Thyroid gland (tissue), 4 donors: ENCODE measurements around the gene CCDC158. TPM values are rescaled to one million over a fixed set of nuclear protein-coding genes. Genes with fewer than 3 reads are reported as not detected.

Experiments used
- DNase-seq, 2 donors: peaks; one replicate each; pipeline ENCODE4 v3.0.0-alpha.2; 2019
- H3K27ac ChIP-seq, 3 donors: fragments of 200-600 bp; sonication (generic); 1 replicate in 2 of 3; 2 replicates in 1 of 3; pipeline ENCODE4 v1.5.1; 2016 to 2019; ENCODE audit warnings: mild to moderate bottlenecking in 1 of 3, moderate library complexity in 1 of 3
- H3K27me3 ChIP-seq: fragments of 200-600 bp; sonication (generic); one replicate; pipeline ENCODE4 v1.5.1; 2019
- H3K36me3 ChIP-seq, 2 donors: fragments of 200-600 bp; sonication (generic); one replicate each; pipeline ENCODE4 v1.5.1; 2016 to 2019
- H3K4me1 ChIP-seq, 2 donors: fragments of 200-600 bp; sonication (generic); one replicate each; pipeline ENCODE4 v1.5.1; 2017 to 2019
- H3K4me3 ChIP-seq, 3 donors: fragments of 200-600 bp; sonication (generic); replicated peaks in 1 of 3; 1 replicate in 2 of 3; 2 replicates in 1 of 3; pipeline ENCODE4 v1.5.1; 2016; ENCODE audit warnings: mild to moderate bottlenecking in 1 of 3
- H3K9me3 ChIP-seq: fragments of 200-600 bp; sonication (generic); one replicate; pipeline ENCODE4 v1.5.1; 2017
- CTCF ChIP-seq, 6 experiments: fragments of 200-600 bp in 3 of 6; fragments of 450-650 bp in 3 of 6; sonication (generic) in 3 of 6; IDR thresholded peaks; one replicate each; pipeline ENCODE4 v1.5.1; 2016 to 2019; ENCODE audit warnings: antibody characterized with exemption in 6 of 6, mild to moderate bottlenecking in 2 of 6, inconsistent platforms in 1 of 6, moderate library complexity in 1 of 6
- POLR2A ChIP-seq, 2 donors: fragments of 450-650 bp; IDR thresholded peaks; one replicate each; pipeline ENCODE4 v1.6.1; 2017; ENCODE audit warnings: antibody characterized with exemption in 2 of 2, mild to moderate bottlenecking in 2 of 2, moderate library complexity in 1 of 2
- WGBS, 2 donors: methylation state at CpG; one replicate each; pipeline ENCODE4 v1.1.5; 2017; 5-methylcytosine and 5-hydroxymethylcytosine counted together
- intact Hi-C: fragments of 100-400 bp; cut with DNase I; formaldehyde crosslinking; loops from one replicate; pipeline ENCODE4 v1.15.1; 2023
- total RNA-seq, 4 donors: library from RNA; depleted of rRNA; stranded (reverse); fragments of >200 nt; gene quantifications; one replicate each; pipeline ENCODE4 v1.2.3, GENCODE V29; 2016

CCDC158 gene
- total RNA-seq, 4 donors from 2014 or later: 2.0 to 5.8 (median 3.5) TPM

DNA sequence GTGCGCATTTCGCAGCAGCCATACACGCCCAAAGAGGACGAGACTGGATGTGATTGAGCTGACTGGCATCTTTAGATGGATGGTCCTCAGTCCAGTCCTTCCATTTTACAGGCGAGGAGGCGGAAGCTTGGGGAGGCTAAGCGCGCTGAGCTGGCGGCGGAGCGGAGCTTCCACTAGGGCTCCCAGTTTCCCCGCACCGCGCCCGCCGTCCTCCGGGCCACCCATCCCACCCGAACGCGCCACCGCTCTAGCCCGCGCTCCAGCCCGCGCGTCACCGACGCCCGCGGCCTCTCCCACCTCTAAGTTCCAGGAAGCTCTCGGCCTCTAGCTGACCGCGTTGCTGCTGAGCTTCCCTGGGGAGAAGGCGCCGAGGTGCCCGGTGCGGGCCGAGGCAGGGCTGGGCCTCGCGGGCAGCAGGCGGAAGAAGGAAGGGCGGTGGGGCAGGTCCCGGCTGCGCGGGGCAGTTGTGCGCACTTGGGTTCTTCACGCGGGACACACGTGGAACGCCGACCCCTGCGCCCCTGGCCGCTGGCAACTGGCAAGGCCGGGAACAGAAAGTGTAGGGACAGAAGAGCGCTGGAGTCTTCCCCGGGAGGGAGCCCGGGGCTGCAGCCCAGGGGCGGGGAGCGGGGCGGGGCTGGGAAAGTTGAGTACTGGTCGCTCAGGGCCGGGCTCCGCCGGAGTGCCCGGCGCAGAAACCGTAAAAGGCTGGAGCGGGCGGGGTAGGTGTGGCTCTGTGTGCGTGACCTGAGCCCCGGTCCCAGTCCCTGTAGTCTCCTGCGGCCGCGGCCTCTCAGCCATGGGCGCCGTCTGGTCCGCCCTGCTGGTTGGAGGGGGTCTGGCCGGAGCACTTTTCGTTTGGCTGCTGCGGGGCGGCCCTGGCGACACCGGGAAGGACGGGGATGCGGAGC is 114.7 kb downstream of the CCDC158 start, which contains the start of gene STBD1:
STBD1 (plus strand) TSS at position 763 of the 911 bp plus-strand sequence; CDS start at position 800, 37 bp downstream.
- TF ChIP-seq POLR2A (IDR thresholded peaks at IDR 0.05) (peak in 1 of 2 donors; percentile 38), CTCF (IDR thresholded peaks at IDR 0.05) (no peak)
- Histone ChIP-seq H3K4me3 (peak within 1 kb of the TSS; percentile 46 to 92 (median 78)), H3K36me3 (no peaks in the 10 kb centered on the region), H3K27me3 (no peaks in the 10 kb centered on the region), H3K9me3 (no peaks in the 10 kb centered on the region), H3K4me1 (peaks cover 3 to 6% of the 10 kb centered on the region in 2 donors), H3K27ac (peak within 1 kb of the TSS; percentile 15 to 60 (median 43))
- intact Hi-C loops: loop anchor here (10.0 kb wide), 1 partner anchor 121 kb away; no protein-coding TSS in a partner anchor
- DNase-seq: peak; percentile 75 to 83
- 2 to 5% methylated on average over 20 to 24 of the region's 85 CpGs for WGBS, 2 donors

DNA sequence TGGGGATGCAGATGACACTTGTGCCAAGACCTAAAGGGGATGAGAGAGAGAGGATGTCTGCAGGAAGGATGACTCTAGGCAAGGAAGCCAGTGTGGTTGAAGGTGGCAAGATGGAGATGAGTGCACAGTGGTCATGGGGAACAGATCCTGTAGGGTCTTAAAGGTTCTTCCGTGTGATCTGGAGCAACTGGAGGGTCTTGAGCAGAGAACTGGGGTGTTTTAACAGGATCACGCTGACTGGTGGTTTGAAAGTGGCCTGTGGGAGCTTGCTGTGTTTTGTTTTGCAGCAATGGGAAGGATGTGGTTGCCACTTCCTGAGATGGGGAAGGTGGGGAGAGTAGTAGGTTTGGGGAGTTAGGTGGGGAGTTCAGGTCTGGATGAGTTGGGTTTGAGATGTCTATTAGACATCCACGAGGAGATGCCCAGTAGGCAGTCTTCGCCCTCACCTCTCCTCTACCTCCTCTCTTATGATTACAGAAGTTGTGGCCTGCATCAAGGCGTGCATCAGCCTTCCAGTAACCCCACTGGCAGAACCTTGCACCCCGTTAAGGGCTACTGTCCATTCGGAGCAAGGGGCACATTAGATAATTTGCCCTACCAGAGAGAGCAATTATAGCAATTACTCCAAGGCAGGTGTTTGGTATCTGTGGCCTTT is 115.8 kb downstream of the CCDC158 start:
- no peaks in the 10 kb centered on the region for H3K36me3 ChIP-seq
- WGBS, 2 donors: 93% methylated on average over 7 of the region's 7 CpGs
- H3K27ac ChIP-seq: no peak overlapping the region
- no peak overlapping the region for H3K4me3 ChIP-seq
- intact Hi-C loops: loop anchor here (10.0 kb wide), 1 partner anchor 120 kb away; no protein-coding TSS in a partner anchor
- DNase-seq: no peak
- peaks cover 3 to 6% of the 10 kb centered on the region in 2 donors for H3K4me1 ChIP-seq
- TF ChIP-seq POLR2A (IDR thresholded peaks at IDR 0.05): no peak
- TF ChIP-seq CTCF (IDR thresholded peaks at IDR 0.05): no peak
- H3K27me3 ChIP-seq: no peaks in the 10 kb centered on the region
- H3K9me3 ChIP-seq: no peaks in the 10 kb centered on the region

- intact Hi-C loops: loop anchor here (10.0 kb wide), 1 partner anchor 118 kb away; no protein-coding TSS in a partner anchor
- Histone ChIP-seq H3K27me3 (no peaks in the 10 kb centered on the region), H3K4me1 (peaks cover 3 to 6% of the 10 kb centered on the region in 2 donors), H3K9me3 (no peaks in the 10 kb centered on the region), H3K27ac (no peak overlapping the region), H3K36me3 (no peaks in the 10 kb centered on the region), H3K4me3 (no peak overlapping the region)
- TF ChIP-seq CTCF (IDR thresholded peaks at IDR 0.05) (no peak), POLR2A (IDR thresholded peaks at IDR 0.05) (no peak)
- WGBS, 2 donors: 78 to 82% methylated on average over 3 of the region's 3 CpGs
- no peak for DNase-seq
Measured at GRCh38 chr4:76302826-76303438, 118.0 kb downstream of the CCDC158 start.

DNA sequence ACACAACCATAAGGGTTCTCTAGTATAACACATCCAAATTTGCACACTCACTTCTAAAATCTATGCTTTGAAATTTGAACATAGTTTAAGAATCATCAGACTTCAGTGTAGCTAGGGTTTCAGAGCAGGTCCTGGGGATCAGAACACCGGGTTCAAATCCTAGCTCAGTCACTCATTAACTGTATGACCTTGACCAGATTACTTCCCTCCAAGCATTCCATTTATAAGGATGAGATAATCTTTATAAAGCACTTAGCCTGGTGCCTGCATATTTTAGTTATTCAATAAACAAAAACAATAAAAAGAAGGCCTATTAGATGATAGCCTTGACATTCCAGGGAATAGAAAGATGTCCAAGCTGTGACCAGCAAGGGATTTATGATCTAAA is 119.2 kb downstream of the CCDC158 start:
- Histone ChIP-seq H3K27ac (no peak overlapping the region), H3K36me3 (no peaks in the 10 kb centered on the region), H3K4me3 (no peak overlapping the region), H3K4me1 (no peaks in the 10 kb centered on the region), H3K9me3 (no peaks in the 10 kb centered on the region), H3K27me3 (no peaks in the 10 kb centered on the region)
- WGBS, 2 donors: 85 to 93% methylated on average over 1 of the region's 1 CpG
- DNase-seq: no peak
- TF ChIP-seq POLR2A (IDR thresholded peaks at IDR 0.05) (no peak), CTCF (IDR thresholded peaks at IDR 0.05) (no peak)
- intact Hi-C loops: loop anchor here (10.0 kb wide), 1 partner anchor 117 kb away; no protein-coding TSS in a partner anchor
